Measurements from ENCODE around the gene CD34.
A peak's percentile ranks its signal among the peaks of the same experiment; 100 is the strongest.

Gene CD34

DNA sequence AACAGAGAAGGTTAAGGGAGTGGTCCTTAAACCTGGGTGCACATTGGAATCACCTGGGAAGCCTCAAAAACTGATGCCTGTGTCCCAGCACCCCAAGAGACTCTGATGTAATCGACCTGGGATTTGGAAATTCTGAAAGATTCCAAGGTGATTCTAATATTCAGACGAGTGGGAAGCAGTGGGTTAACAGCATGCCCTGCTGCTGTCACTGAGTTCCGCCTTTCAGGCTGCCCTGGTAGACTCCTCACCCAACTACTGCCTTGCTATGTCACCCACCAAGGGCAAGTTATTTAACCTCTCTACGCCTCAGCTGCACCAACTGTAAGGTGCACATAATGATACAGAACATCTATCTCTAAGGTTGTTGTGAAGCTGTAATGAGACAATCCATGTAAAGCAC lies 59.2 kb downstream of the CD34 start:
- DNase-seq: no peak

GRCh38 chr1:207850621-207851407 lies 60.1 kb downstream of the CD34 start:
- DNase-seq: no peak

DNA sequence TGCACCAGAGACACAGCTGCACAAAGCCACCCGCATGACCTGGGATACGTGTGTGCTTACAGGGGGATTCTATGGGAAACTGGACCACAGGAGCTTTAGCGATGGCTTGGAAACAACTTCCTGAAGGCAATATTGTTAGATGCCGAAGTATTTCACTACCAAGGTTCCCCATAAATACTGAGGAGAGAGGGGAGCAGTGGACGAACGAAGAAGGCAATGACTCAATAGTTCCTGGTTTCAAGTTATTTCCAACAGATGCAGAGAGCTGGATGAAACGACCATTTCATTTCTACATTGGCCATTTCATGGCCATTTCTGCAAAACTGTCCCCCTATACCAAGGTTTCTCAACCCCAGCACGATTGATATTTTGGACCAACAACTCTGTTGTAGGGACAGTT lies 61.3 kb downstream of the CD34 start:
- DNase-seq: no peak

DNA sequence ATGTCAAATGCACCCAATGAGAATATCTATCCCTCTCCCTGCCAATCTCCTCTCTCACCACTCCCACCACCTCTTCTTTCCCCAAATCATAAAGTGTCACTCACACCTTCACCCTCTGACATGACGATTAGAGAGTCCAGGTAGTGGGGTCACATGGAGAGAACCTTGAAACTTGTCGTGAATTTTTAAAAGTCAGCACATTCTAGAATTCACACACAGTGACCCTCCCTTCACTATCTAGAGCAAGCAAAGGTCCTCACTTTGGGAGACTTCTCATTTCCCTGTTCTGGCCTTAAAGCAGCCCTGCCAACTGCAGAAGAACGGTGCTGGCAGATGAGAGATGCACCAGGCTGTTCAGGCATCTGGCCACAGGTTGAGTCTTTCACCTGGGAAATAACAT lies 61.9 kb downstream of the CD34 start:
- no peak for DNase-seq

GRCh38 chr1:207848234-207848633 lies 62.7 kb downstream of the CD34 start:
- peak; percentile 80 for DNase-seq

GRCh38 chr1:207847116-207847515 lies 63.8 kb downstream of the CD34 start:
- DNase-seq: no peak

- DNase-seq: no peak
Observed at GRCh38 chr1:207845109-207845508, 65.8 kb downstream of the CD34 start.

- no peak for DNase-seq
Observed at GRCh38 chr1:207844371-207844770, 66.6 kb downstream of the CD34 start.

- no peak for DNase-seq
Observed at GRCh38 chr1:207842506-207842905, 68.4 kb downstream of the CD34 start.

DNA sequence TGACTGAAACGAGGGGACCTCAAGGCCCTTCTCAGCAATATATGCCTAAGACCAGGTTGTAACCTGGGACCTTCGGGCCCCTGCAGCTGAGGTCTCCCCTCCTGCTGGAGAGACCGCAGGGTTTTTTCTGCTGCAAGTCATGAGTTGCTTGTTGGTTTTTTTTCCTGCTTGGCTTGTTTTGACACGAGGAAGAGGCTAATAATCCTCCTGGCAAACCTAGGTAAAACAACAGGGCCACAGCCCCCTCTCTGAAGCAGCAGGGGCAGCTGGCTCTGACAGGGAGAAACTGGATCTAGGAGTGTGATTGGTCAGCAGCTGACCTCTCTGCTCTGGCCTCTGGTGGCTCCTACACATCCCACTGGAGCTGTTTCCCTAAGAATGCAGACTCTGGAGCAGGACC lies 69.0 kb downstream of the CD34 start:
- no peak for DNase-seq

- no peak for DNase-seq
Observed at GRCh38 chr1:207841293-207841692, 69.6 kb downstream of the CD34 start.

DNA sequence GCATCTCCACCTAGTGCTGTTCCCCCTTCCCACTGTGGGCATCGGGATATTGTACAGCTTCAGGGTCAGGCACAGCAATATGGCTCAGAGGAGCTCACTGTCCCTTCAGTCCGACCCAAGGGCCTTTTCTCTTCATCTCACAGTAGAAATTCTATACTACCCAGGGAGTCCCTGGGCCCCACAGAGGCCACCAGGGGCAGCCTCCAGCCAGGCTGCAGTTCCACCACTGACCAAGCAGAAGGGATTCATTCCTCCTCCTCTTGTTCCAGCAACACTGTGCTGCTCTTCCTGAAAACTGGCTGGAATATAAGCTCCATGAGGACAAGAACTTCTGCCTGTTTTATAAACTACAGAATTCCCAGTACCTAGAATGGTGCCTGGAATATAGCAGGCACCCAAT lies 70.5 kb downstream of the CD34 start:
- DNase-seq: no peak

DNA sequence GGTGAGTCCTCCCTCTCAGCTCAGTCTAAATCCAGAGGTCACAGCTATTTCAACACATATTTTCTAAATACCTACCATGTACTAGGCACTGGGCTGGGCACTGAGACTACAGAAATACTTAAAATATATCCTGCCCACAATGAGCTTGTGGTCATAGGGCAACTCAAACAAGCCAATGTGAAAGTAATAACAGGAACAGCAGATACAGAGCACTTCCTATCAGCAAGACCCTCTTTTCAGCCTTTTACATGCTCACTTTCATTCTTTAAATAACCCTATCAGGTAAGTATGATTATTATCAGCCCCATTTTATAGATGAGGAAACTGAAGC lies 71.9 kb downstream of the CD34 start:
- DNase-seq: no peak

- DNase-seq: no peak
Observed at GRCh38 chr1:207838156-207839082, 72.5 kb downstream of the CD34 start.

DNA sequence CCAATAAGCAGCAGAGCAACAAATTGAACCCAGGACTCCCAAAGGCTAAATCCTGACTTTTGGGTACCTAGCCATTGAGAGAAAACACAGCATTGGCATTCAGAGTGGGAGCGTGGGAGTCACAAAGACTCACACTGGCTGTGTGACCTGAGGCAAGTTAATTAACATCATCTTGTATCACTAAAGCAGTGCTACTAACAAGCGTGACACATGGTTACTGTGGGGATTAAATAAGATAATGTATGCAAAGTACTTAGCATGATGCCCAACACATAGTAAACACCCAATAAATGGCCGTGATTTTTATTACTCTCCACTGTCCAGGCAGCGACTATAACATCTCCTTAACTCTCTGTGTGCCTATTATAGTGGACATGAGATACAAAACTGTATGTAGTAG lies 73.3 kb downstream of the CD34 start:
- DNase-seq: no peak

DNA sequence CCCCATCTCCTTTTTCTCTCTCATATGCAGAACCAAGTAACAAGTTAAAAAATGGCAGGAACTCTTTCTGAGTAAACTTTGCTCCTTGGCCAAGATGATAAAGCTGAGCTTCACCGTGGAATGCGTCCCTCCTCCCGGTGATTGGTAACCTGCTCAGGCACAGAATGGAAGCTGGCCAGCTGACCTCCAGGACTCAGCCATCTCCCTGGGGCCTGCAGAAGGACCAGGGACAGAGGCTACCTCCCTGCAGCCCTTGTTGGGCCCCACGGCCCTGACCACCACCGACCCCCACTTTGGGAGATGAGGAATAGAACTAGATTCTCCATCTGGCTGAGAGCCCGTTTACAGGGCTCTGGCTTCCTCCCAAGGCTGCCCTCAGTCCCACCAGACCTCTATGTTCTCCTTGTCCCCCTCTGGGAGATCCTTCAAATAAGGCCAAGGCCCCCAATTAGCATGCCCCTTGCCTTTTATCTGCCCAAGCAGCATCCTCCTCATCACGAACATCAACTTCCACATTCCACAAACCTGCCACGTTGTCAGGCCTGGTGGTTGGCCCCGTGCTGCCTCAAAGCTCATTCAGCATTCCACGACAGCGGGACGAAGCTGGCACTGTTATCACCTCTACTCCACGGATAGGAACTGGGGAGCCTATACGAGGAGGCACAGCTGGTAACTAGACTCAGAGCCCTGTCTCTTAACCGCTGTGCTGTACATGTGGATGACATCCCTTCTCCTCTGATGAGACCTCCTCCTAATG lies 74.2 kb downstream of the CD34 start:
- DNase-seq: no peak

DNA sequence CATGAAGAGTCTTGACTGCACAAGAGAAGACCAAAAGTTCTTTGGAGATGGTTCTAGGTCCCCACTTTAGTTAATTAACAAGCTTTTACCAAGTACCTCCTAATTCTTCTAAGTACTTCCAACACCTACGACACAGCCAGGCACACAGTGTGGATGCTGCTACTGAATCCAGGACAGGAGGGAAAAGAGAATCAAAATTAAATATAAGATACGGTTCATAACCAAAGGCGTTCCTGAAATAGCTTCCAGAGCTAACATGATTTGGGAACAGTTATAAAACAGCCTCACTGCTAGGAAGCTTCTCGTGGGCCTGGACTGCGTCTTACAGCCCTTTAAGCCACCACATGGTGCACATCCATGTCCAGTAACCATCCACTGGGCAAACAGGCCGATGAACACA lies 75.0 kb downstream of the CD34 start:
- no peak for DNase-seq

DNA sequence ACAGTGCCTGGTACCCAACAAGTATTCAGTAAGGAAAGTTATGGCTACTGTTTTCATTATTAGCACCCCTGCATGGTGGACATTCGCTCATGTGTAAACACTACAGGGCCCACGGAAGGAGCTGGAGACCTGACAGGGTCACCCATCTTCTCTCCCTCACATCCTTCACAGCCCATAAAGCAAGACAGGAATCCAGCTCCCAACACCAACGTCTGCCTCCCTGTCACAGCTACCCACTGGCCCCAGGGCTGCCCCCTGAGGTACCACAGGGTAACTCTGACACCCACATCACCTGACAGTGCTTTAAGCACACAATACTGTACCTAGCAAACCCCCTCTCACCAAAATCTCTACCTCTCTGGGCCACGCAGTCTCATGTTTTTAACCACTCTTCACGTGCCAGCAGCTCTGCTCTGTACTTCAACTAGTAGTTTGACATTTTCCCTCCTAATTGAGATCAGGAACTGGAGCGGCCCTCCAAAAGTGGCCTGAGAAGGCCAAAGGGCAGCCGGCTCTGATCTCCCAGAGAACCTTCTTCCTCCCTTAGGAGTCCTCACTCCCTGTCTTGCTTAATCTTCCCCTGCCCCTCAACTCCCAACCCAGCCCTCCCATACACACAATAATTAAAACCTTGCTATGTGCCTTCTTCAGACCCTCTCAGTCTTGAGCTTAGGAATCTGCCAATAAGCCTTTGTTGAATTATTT lies 76.8 kb downstream of the CD34 start:
- DNase-seq: no peak

DNA sequence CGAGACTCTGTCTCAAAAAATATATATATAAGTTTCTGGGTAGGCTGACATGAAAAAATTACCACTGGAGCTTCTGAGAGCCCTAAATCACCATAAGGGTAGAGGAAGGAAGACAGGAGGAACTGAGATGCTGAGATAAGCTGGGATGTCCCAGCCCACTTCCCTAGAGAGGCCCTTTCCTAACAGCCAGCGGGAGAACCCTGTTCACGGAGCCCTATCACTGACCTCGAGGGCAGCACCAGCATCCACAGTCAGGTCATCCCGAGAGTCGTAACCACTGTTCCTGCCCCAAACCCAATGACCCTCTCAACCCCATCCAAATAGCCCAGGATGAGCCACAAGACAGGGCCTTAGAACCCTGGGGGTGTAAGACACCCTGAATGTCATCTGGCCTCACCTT lies 77.5 kb downstream of the CD34 start:
- peak; percentile 35 for DNase-seq

DNA sequence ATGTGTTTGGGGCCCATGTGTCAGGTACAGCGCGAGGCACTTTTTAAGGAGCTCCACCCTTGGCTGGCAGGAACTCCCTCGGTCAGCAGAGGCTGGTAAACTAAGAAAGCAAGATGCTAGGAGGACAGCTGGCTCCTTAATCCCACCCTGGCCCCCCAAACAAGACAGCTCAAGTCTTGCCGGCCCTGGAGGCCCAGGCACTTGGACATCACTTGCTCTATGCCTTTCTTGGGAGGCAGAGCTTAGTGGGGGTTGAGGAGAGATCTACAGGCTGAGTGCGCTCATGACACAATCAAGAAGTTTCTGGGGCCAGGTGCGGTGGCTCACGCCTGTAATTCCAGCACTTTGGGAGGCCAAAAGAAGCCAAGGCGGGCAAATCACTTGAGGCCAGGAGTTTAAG lies 78.1 kb downstream of the CD34 start:
- DNase-seq: no peak

GRCh38 chr1:207831517-207832327 lies 79.2 kb downstream of the CD34 start:
- no peak for DNase-seq

Data from GDM1 (cell line).